HS-5 (cell line): ENCODE results near the gene RBM26.

ENCODE experiments used
- DNase-seq: peaks from one replicate; pipeline ENCODE4 v3.0.0-alpha.2; 2012; ENCODE audit warnings: low read depth

RBM26 gene

GRCh38 chr13:79273045-79273444, 133.0 kb downstream of the RBM26 start:
- DNase-seq, result no peak

GRCh38 chr13:79271616-79272015, 134.4 kb downstream of the RBM26 start:
- no peak for DNase-seq

GRCh38 chr13:79270859-79271258, 135.2 kb downstream of the RBM26 start:
- DNase-seq, result no peak
